Ishikawa (cell line): ENCODE data around the gene GNAS.

Experiments used
- CEBPB ChIP-seq: IDR thresholded peaks from 2 replicates; pipeline ENCODE4 v1.6.1; 2012
- CREB1 ChIP-seq: IDR thresholded peaks from 2 replicates; pipeline ENCODE4 v1.6.1; 2012; ENCODE audit warnings: low read depth
- EP300 ChIP-seq: IDR thresholded peaks from 2 replicates; pipeline ENCODE4 v1.6.1; 2012; ENCODE audit warnings: borderline replicate concordance
- FOXM1 ChIP-seq: IDR thresholded peaks from 2 replicates; pipeline ENCODE4 v1.6.1; 2012; ENCODE audit warnings: low read depth, borderline replicate concordance
- NFIC ChIP-seq: IDR thresholded peaks from 2 replicates; pipeline ENCODE4 v1.6.1; 2012
- RAD21 ChIP-seq: IDR thresholded peaks from 2 replicates; pipeline ENCODE4 v1.6.1; 2012; ENCODE audit warnings: low read depth
- TAF1 ChIP-seq: IDR thresholded peaks from 2 replicates; pipeline ENCODE4 v1.6.1; 2012; ENCODE audit warnings: low read depth, mild to moderate bottlenecking
- TCF12 ChIP-seq: IDR thresholded peaks from 2 replicates; pipeline ENCODE4 v1.6.1; 2012; ENCODE audit warnings: low read depth
- TEAD4 ChIP-seq: IDR thresholded peaks from 2 replicates; pipeline ENCODE4 v1.6.1; 2012
- YY1 ChIP-seq: IDR thresholded peaks from 2 replicates; pipeline ENCODE4 v1.6.1; 2012; ENCODE audit warnings: low read depth
- TF ChIP-seq, protein P1 (sequence below): IDR thresholded peaks from 2 replicates; pipeline ENCODE4 v1.6.1; 2012; ENCODE audit warnings: low read depth, mild to moderate bottlenecking
- TF ChIP-seq, protein P2 (sequence below): IDR thresholded peaks from 2 replicates; pipeline ENCODE4 v1.6.1; 2012
- TF ChIP-seq, protein P3 (sequence below): IDR thresholded peaks from 2 replicates; pipeline ENCODE4 v1.6.1; 2012

DNA sequence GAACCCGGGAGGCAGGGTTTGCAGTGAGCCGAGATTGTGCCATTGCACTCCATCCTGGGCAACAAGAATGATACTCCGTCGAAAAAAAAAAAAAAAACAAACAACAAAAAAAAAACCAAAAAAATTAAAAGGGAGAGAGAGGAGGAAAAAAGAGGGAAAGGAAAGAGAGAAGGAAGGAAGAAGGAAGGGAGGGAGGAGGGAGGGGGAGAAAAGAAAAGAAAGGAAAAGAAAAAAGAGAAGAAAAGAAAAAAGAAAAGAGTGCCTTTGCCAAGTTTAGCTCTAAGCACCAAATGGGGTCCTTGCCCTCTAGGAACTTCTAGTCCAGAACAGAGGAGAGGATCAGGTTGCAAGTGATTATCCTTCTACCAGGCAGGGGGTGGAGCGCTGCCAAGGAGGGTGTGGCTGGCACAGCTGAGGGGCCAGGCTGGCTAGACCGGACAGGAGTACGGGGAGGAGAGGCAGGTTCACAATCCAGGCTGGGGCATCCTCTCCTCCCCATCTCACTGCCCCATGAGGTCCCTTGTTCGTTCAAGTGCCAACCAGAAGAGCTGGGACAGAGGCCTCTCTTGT lies 19.1 kb downstream of the GNAS start:
- TF ChIP-seq TCF12: no peak
- no peak for TF ChIP-seq TAF1
- TF ChIP-seq EP300: no peak
- TF ChIP-seq, protein P1, sequence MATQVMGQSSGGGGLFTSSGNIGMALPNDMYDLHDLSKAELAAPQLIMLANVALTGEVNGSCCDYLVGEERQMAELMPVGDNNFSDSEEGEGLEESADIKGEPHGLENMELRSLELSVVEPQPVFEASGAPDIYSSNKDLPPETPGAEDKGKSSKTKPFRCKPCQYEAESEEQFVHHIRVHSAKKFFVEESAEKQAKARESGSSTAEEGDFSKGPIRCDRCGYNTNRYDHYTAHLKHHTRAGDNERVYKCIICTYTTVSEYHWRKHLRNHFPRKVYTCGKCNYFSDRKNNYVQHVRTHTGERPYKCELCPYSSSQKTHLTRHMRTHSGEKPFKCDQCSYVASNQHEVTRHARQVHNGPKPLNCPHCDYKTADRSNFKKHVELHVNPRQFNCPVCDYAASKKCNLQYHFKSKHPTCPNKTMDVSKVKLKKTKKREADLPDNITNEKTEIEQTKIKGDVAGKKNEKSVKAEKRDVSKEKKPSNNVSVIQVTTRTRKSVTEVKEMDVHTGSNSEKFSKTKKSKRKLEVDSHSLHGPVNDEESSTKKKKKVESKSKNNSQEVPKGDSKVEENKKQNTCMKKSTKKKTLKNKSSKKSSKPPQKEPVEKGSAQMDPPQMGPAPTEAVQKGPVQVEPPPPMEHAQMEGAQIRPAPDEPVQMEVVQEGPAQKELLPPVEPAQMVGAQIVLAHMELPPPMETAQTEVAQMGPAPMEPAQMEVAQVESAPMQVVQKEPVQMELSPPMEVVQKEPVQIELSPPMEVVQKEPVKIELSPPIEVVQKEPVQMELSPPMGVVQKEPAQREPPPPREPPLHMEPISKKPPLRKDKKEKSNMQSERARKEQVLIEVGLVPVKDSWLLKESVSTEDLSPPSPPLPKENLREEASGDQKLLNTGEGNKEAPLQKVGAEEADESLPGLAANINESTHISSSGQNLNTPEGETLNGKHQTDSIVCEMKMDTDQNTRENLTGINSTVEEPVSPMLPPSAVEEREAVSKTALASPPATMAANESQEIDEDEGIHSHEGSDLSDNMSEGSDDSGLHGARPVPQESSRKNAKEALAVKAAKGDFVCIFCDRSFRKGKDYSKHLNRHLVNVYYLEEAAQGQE: no peak
- TF ChIP-seq TEAD4: no peak
- TF ChIP-seq YY1: no peak
- TF ChIP-seq RAD21: no peak
- TF ChIP-seq, protein P2, sequence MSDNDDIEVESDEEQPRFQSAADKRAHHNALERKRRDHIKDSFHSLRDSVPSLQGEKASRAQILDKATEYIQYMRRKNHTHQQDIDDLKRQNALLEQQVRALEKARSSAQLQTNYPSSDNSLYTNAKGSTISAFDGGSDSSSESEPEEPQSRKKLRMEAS: no peak
- no peak for TF ChIP-seq NFIC
- no peak for TF ChIP-seq FOXM1
- no peak for TF ChIP-seq CREB1
- TF ChIP-seq CEBPB: no peak
- TF ChIP-seq, protein P3, sequence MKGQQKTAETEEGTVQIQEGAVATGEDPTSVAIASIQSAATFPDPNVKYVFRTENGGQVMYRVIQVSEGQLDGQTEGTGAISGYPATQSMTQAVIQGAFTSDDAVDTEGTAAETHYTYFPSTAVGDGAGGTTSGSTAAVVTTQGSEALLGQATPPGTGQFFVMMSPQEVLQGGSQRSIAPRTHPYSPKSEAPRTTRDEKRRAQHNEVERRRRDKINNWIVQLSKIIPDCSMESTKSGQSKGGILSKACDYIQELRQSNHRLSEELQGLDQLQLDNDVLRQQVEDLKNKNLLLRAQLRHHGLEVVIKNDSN: no peak
